GM12892 (cell line): Measurements from ENCODE around the gene FBXO41.

ENCODE experiments used
- DNase-seq: peaks from one replicate; pipeline ENCODE4 v3.0.0; 2011; ENCODE audit not compliant: insufficient read length
- FAIRE-seq: peaks from 2 replicates; lab custom pipeline; 2011; peaks lifted over from hg19 to GRCh38; lab: Jason Lieb, UNC
- POLR2A ChIP-seq: IDR thresholded peaks from 2 replicates; pipeline ENCODE4 v1.6.1; 2011; ENCODE audit warnings: low read depth, low read length, control low read depth
- POLR2AphosphoS5 ChIP-seq: IDR thresholded peaks from 2 replicates; pipeline ENCODE4 v1.6.1; 2011; ENCODE audit warnings: low read depth, low read length, control low read depth
- TAF1 ChIP-seq: IDR thresholded peaks from 2 replicates; pipeline ENCODE4 v1.6.1; 2011; ENCODE audit warnings: low read depth, mild to moderate bottlenecking, control low read depth, low read length, borderline replicate concordance

The FBXO41 gene

DNA sequence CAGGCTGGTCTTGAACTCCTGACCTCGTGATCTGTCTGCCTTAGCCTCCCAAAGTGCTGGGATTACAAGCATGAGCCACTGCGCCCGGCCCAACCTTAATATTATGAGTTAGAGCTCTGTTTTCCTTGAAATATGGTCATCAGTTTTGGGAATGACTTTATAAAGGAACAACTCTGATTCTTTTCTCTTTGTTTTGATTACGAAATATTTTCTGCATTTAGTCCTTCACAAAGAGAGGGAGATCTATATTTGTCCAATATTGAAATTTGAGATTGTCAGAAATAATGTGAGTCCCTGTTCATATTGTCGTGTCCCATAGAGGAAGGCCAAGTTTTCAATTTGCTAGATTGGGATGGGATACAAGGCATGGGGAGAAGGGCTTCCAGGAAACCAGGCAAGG is 67.1 kb downstream of the FBXO41 start:
- no peak for DNase-seq
- no peak for FAIRE-seq
- no peak for TF ChIP-seq TAF1
- TF ChIP-seq POLR2A, result no peak
- TF ChIP-seq POLR2AphosphoS5, result no peak

DNA sequence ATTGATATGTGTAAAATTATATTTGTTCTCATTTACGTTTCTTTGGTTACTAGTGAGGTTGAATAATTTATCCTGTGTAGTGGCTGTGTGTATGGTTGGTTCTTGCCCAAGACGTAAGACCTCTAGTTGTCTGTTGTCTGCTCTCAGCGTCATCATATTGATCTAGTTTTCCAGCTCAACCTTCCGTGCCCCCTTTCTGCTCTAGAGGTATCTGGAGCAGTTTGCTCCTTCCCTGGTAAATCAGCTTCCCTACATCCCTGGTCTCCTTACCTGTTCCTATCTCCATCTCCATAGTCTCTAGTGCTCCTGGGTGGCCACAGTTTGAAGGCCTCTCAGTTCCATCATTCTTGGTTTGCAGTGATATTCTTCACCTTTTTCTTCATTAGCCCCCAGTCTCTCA is 69.0 kb downstream of the FBXO41 start:
- no peak for DNase-seq
- FAIRE-seq, result no peak
- TF ChIP-seq POLR2AphosphoS5 (no peak), POLR2A (no peak), TAF1 (no peak)

DNA sequence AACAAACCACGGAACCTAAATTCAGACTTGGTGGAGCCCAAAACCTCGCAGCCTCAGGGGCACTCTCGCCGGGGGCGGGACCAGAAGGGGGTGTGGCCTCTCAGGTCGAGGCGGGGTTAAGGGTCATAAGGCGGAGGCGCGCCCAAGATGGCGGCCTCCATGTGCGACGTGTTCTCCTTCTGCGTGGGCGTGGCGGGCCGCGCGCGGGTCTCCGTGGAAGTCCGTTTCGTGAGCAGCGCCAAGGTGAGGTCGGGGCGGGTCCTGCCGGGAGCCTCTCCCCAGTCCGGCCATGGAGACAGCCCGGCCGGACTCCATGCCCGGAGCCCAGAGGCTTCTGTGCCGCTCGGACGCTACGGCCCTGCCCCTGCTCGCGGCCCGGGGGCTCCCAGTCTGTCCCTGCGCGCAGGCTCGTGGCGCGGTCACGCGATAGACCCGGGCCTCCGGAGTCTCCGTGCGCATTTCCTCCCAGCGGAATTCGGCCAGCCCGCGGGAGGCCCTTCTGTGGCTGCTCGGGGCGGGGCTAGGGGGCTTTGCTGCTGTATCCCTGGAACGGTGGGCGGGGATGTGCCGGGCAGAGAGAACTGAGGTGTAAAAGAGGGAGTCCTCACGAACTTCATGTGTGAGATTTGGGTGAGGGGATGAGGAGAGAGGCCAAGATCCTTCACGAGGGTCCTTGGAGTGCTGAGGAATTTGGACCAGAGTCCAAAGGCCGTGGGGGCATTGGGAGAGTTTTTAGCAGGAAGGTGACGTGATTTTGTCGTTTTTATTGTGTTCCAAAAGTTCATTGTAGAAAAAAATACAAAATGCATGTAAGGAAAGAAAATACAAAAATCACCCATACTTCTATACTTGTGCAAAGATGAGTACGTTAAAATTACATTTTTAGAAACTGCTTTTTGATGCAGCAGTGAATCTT is 69.9 kb downstream of the FBXO41 start, which contains the start of gene SMYD5:
Gene SMYD5, plus strand, starts transcription at position 126 of the 916 bp plus-strand sequence. Its CDS starts 22 bp downstream, at position 148.
- FAIRE-seq (peak; percentile 92), DNase-seq (peak; percentile 85)
- TF ChIP-seq POLR2AphosphoS5 (0 out of 2 replicates have a peak, but pooled peaks have one; percentile 54), POLR2A (peak; percentile 68; the same call in 1 of the 2 replicates), TAF1 (no peak)

DNA sequence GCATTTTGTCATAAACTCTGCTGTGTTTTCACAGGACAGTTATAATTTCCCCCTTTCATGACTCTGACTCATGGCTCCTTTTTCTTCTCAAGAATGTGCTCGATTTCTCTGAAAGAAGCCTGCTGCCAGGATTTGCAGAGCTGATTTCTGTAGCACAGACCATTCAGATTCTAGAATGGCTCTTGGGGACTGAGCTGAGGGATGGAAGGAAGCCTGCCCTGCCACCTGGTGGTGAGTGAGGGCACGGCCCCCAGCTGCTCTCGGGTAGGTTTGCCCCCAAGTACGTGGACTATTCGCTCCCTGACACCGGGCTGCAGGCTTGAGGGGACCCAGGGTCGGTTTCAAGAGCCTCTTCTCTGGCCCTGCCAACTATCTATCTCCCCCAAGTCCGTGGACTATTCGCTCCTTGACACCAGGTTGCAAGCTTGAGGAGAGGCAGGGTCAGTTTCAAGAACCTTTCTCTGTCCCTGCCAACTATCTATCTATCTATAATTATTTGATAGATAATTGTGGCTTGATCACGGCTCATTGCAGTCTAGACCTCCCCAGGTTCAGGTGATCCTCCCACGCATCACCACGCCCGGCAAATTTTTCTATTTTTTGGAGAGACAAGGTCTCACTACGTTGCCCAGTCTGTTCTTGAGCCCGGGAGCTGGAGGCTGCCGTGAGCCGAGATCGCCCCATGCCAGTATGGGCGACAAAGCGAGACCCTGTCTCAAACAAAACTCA is 71.7 kb downstream of the FBXO41 start:
- FAIRE-seq (peak; percentile 36), DNase-seq (peak; percentile 68)
- TF ChIP-seq TAF1 (no peak), POLR2AphosphoS5 (no peak), POLR2A (no peak)

DNA sequence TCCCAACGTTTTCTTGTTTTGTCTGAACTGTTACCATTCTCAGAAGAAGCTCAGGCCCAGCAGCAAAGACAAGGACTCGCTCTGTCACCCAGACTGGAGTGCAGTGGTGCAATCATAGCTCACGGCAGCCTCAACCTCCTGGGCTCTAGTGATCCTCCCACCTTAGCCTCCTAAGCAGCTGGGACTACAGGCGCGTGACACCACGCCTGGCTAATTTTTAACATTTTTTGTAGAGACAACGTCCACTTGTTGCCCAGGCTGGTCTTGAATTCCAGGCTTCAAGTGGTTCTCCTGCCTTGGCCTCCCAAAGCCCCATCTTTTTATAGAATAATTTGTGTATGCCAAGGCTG is 72.2 kb downstream of the FBXO41 start:
- FAIRE-seq (no peak), DNase-seq (no peak)
- TF ChIP-seq POLR2A, result no peak
- no peak for TF ChIP-seq POLR2AphosphoS5
- TF ChIP-seq TAF1, result no peak

DNA sequence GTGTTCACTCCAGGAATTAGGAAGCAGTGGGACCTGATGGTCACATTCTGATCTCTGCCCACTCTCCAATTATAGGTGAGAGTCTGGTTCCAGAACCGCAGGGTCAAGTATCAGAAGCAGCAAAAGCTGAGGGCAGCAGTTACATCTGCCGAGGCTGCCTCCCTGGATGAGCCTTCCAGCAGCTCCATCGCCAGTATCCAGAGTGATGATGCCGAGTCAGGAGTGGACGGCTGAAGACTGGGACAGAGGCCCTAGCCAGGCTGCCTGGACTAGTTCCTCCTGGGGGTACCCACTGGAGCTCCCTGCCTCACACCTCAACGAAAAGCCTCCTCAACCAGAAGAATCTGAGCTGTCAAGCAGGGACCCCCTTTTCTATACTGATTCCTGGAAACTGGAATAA is 73.6 kb downstream of the FBXO41 start:
- TF ChIP-seq POLR2AphosphoS5 (no peak), POLR2A (no peak), TAF1 (no peak)
- no peak for FAIRE-seq
- no peak for DNase-seq

DNA sequence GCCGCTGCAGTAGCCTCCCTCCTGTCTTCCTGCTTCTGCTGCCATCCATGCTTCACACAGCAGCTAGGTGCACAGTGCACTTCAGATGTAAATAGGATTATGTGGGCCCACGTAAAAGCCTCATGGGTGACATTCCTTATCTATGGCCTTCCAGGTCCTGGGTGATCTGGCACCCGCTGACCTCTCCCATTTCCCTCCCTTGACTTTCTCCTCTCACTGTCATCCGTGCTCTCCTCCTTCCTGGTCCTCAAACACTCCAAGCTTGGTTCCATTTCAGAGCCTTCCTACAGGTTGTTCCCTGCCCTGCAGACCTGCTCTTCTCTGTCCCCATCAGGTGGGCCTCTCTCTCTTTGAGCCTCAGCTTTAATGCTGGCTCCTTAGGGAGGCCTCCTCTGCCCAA is 74.3 kb downstream of the FBXO41 start:
- no peak for FAIRE-seq
- DNase-seq, result no peak
- TF ChIP-seq POLR2A (no peak), TAF1 (no peak), POLR2AphosphoS5 (no peak)

DNA sequence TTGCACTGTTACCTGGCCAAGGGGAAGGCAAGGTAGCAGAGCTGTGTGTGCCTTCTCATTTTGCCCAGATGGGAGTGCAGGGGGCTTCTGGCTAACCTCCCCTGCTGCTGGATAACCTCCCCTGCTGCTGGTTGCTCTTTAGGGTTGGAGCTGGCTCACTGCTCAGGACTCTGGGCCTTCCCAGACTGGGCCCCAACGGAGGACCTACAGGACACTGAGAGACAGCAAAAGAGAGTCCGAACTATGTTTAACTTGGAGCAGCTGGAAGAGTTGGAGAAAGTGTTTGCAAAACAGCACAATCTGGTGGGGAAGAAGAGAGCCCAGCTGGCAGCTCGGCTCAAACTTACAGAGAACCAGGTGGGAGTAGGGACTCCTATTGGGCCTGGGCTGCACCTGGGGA is 76.0 kb downstream of the FBXO41 start:
- TF ChIP-seq POLR2AphosphoS5, result no peak
- TF ChIP-seq TAF1, result no peak
- no peak for TF ChIP-seq POLR2A
- FAIRE-seq, result no peak

DNA sequence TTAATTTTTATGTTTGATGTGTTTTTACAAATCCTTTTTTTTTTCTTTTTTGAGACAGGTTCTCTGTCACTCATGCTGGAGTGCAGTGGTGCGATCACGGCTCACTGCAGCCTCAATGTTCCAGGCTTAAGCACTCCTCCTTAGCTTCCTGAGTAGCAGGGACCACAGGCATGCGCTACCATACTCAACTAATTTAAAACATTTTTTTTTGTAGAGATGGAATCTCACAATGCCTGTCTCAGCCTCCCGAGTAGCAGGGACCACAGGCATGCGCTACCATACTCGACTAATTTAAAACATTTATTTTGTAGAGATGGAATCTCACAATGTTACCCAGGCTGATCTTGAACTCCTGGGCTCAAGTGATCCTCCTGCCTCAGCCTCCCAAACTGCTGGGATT is 78.7 kb downstream of the FBXO41 start:
- FAIRE-seq (no peak), DNase-seq (no peak)
- TF ChIP-seq POLR2AphosphoS5 (no peak), TAF1 (no peak), POLR2A (no peak)

More for the DNA sequence above, 76.0 kb downstream of the FBXO41 start:
- DNase-seq, result no peak
